Measurements from ENCODE around the gene CRTC2. TPM values are rescaled to one million over a fixed set of nuclear protein-coding genes. Genes with fewer than 3 reads are reported as not detected.

The CRTC2 gene
- total RNA-seq, 1 experiment from 2014 or later, result 33.8 TPM

- H3K4me1 ChIP-seq (ENCODE audit: control insufficient read depth in 1 of 2, insufficient read depth in 2 of 2, low read length in 2 of 2), result peaks cover 3 to 28% of the 10 kb centered on the region in 2 experiments; a peak in 3 of 4 replicates
- H3K9ac ChIP-seq (ENCODE audit: low read length), result peak overlapping the region; percentile 99
- TF ChIP-seq ELF1 (IDR thresholded peaks at IDR 0.05; ENCODE audit: borderline replicate concordance, low read depth) (no peak), POLR2AphosphoS5 (IDR thresholded peaks at IDR 0.05; ENCODE audit: low read depth, low read length) (0 out of 2 replicates have a peak, but pooled peaks have one; percentile 6)
- CTCF ChIA-PET, result no interaction called here
- H3K9me2 ChIP-seq (ENCODE audit: insufficient read depth), result no peaks in the 10 kb centered on the region
- RAD21 ChIA-PET (ENCODE audit: low non-redundant PET in 1 of 2, low total read pairs in 2 of 2, uncharacterized antibody in 2 of 2, unreplicated experiment in 2 of 2), result no interaction called here
- no peaks in the 10 kb centered on the region for H3K9me3 ChIP-seq (ENCODE audit: control insufficient read depth in 1 of 2, insufficient read depth in 1 of 2, low read depth in 1 of 2, low read length in 2 of 2)
- H3K27ac ChIP-seq (ENCODE audit: low read depth, low read length), result peak overlapping the region; percentile 80; the same call in 1 of the 2 replicates
- no peak overlapping the region for H2AFZ ChIP-seq (ENCODE audit: low read depth, low read length, poor library complexity, severe bottlenecking)
- no TSS peak for BruUV-seq (replicated peaks)
- intact Hi-C loops (cut with micrococcal nuclease), result no loop called here
- peak overlapping the region; percentile 75 for H3K4me2 ChIP-seq (ENCODE audit: low read length)
- H3K79me2 ChIP-seq (ENCODE audit: insufficient read depth, low read length), result peaks cover 24% of the 10 kb centered on the region
- H3K36me3 ChIP-seq (ENCODE audit: control insufficient read depth in 1 of 2, insufficient read depth in 2 of 2, low read length in 2 of 2), result peaks cover 15 to 31% of the 10 kb centered on the region in 2 experiments
- H4K20me1 ChIP-seq (ENCODE audit: insufficient read depth), result peaks cover 11% of the 10 kb centered on the region; the same call in 1 of the 2 replicates
- DNase-seq (ENCODE audit: low read depth, low spot score) (no peak), ATAC-seq (no peak)
- POLR2A ChIA-PET, result interaction anchor here (2.2 to 3.2 kb wide), 2 partner anchors 25 to 29 kb away, joined by 18 to 24 read pairs; partner anchors contain the start of genes CREB3L4 and SLC39A1
- H3K27me3 ChIP-seq (ENCODE audit: insufficient read depth, low read length), result no peaks in the 10 kb centered on the region
- H3K4me3 ChIP-seq (replicated peaks in 1 of 2; ENCODE audit: low read depth in 1 of 2, low read length in 2 of 2), result peak overlapping the region; percentile 89 to 96
Observed at GRCh38 chr1:153991806-153992205, 33.4 kb upstream of the CRTC2 start.

- ChIA-PET RAD21 (ENCODE audit: low non-redundant PET in 1 of 2, low total read pairs in 2 of 2, uncharacterized antibody in 2 of 2, unreplicated experiment in 2 of 2) (no interaction called here), CTCF (interaction anchor here (1.3 kb wide), 1 partner anchor 14 kb away, joined by 3 read pairs; the partner anchor contains the start of gene JTB), POLR2A (interaction anchor here (1.2 to 3.2 kb wide), 13 partner anchors 8 to 458 kb away, joined by 3 to 24 read pairs (median 8); partner anchors contain the start of genes CREB3L4, GATAD2B, ILF2 and S100A16)
- DNase-seq (ENCODE audit: low read depth, low spot score) (no peak), ATAC-seq (no peak)
- Histone ChIP-seq H4K20me1 (ENCODE audit: insufficient read depth) (peaks cover 11% of the 10 kb centered on the region; the same call in 1 of the 2 replicates), H3K36me3 (ENCODE audit: control insufficient read depth in 1 of 2, insufficient read depth in 2 of 2, low read length in 2 of 2) (peaks cover 15 to 31% of the 10 kb centered on the region in 2 experiments), H3K4me2 (ENCODE audit: low read length) (peak overlapping the region; percentile 75), H3K27me3 (ENCODE audit: insufficient read depth, low read length) (no peaks in the 10 kb centered on the region), H3K9me3 (ENCODE audit: control insufficient read depth in 1 of 2, insufficient read depth in 1 of 2, low read depth in 1 of 2, low read length in 2 of 2) (no peaks in the 10 kb centered on the region), H3K79me2 (ENCODE audit: insufficient read depth, low read length) (peaks cover 24% of the 10 kb centered on the region), H3K9me2 (ENCODE audit: insufficient read depth) (no peaks in the 10 kb centered on the region), H3K4me1 (ENCODE audit: control insufficient read depth in 1 of 2, insufficient read depth in 2 of 2, low read length in 2 of 2) (peaks cover 7 to 34% of the 10 kb centered on the region in 2 experiments), H3K9ac (ENCODE audit: low read length) (peak overlapping the region; percentile 99), H2AFZ (ENCODE audit: low read depth, low read length, poor library complexity, severe bottlenecking) (no peak overlapping the region), H3K4me3 (replicated peaks in 1 of 2; ENCODE audit: low read depth in 1 of 2, low read length in 2 of 2) (peak overlapping the region; percentile 89 to 96), H3K27ac (ENCODE audit: low read depth, low read length) (peak overlapping the region; percentile 80)
- TF ChIP-seq TCF7L2 (IDR thresholded peaks at IDR 0.05; ENCODE audit: borderline replicate concordance, extremely low read depth, insufficient read depth, insufficient read length) (no peak), MAX (IDR thresholded peaks at IDR 0.05) (no peak), EGR1 (IDR thresholded peaks at IDR 0.05; ENCODE audit: low read depth) (no peak), EZH2 (IDR thresholded peaks at IDR 0.05) (no peak), FOSL1 (IDR thresholded peaks at IDR 0.05; ENCODE audit: low read depth) (no peak), YY1 (IDR thresholded peaks at IDR 0.05; ENCODE audit: extremely low read depth, insufficient replicate concordance, low read depth, low read length) (no peak), SIN3A (IDR thresholded peaks at IDR 0.05; ENCODE audit: low read depth) (no peak), ATF3 (IDR thresholded peaks at IDR 0.05) (no peak)
- intact Hi-C loops (cut with micrococcal nuclease), result no loop called here
- TSS peak; percentile 82 for BruUV-seq (replicated peaks)
Observed at GRCh38 chr1:153991151-153991630, 32.8 kb upstream of the CRTC2 start.
